ENCODE measurements around the gene CETP.

DNA sequence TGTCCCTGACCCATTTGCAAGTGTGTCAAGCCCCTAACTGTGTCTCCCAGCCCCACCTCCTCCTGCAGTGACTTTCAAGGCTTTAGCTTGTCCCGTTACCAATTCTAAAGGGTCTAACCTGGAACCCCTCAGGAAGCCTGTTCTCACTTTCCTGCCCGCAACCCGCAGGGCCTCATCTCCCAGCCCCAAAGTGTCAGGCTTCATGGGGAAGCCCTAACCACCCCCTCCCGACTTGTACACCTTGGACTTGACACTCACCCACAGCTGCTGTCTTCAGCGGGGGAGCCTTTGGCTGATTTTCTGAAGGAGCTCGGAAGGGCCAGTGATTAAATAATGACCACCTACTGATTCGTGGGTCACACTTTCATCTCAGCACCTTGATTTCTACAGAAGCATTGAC, 60.7 kb downstream of the CETP start:
- TF ChIP-seq CTCF (conservative IDR thresholded peaks at IDR 0.05 in 1 of 2, IDR thresholded peaks at IDR 0.05 in 1 of 2; ENCODE audit: extremely low read depth in 1 of 2, insufficient read depth in 1 of 2, low read depth in 1 of 2, low read length in 2 of 2), result no peak
- TF ChIP-seq EZH2 (IDR thresholded peaks at IDR 0.05; ENCODE audit: borderline replicate concordance, low read length), result no peak

All from mammary epithelial cell (primary cell).